Measurements from ENCODE around the gene TEKTIP1.
"Not testable (repeated sequence)": the region's sequence is repeated elsewhere in the genome, so short reads cannot be mapped to it uniquely, and the experiment has no call there.

Gene TEKTIP1

GRCh38 chr19:3563709-3564524 is 24.9 kb downstream of the TEKTIP1 start:
- DNase-seq = no peak

DNA sequence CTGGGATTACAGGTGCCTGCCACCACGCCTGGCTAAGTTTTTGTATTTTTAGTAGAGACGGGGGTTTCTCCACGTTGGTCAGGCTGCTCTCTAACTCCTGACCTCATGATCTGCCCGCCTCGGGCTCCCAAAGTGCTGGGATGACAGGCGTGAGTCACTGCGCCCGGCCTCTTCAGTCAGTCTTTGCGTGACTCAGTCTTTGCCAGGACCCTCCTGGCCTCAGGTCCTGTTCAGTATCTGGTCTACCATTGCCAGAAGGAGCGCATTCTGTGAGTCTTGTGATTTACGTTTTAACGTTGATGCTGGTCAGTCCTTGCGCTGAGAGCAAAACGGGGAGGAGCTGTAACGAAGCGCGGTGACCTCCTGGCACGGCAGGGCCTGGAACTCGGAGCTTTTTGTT is 26.2 kb downstream of the TEKTIP1 start:
- no peak for DNase-seq

- DNase-seq = not testable (repeated sequence)
Measured at GRCh38 chr19:3570042-3570441, 31.1 kb downstream of the TEKTIP1 start.

DNA sequence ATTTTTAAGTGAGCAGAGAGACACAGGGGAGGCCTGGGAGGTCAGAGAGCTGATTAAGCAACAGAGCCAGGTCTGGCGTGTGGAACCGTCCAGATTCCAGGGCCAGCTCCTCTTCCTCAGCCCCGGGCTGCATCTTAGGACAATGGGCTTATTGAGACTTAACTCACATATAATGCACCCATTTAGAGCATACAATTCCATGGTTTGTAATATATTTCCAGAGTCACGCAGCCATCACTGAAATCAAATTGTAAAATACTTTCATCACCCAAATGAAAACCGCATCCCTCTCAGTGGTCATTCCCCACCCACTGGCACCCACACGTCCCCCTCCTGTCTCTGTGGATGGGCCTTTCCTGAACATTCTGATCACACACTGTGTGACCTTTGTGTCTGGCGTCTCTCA is 31.6 kb downstream of the TEKTIP1 start:
- DNase-seq = no peak

DNA sequence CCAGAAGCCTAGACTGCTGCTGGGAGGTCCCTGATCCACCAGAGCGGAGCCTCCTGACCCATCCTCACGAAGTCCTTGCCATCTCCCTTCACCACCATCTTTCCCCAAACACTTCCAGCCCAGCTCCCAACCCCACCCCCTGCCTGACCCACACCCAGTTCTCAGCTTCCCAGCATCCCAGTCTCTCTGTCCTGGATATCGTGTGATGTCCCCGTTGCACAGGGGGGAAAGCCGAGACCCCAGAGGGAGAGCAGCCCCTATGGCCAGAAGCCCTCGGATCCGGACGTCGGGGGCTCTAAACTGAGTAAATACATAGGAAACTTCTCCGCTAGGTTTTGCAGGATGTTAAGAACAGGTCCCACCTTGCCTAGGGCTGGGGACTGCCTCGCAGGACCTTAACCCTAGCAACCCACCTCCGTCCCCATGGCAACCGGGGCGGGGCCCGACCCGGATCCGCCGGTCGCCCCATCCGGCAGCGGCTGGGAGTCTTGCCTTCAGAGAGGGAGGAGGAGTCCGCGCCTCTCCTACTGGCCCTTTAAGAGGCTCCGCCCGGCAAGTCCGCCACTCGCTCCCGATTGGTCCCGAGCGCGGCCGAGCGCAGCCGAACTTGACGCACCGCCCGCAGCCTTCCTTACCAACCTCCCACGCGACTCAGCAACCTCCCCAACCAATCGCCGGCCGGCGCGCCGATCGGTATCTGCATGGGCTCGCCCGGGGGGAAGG is 33.3 kb downstream of the TEKTIP1 start:
- DNase-seq = peak; percentile 99 to 100

- no peak for DNase-seq
Measured at GRCh38 chr19:3572855-3573161, 33.8 kb downstream of the TEKTIP1 start, which contains the start of gene HMG20B. HMG20B (plus strand) TSS chr19:3572944; CDS start chr19:3573310, 366 bp downstream.

GRCh38 chr19:3573162-3573857 is 34.3 kb downstream of the TEKTIP1 start:
- peak; percentile 36 to 40 for DNase-seq

GRCh38 chr19:3573858-3574637 is 35.1 kb downstream of the TEKTIP1 start:
- DNase-seq = peak; percentile 82 to 95

GRCh38 chr19:3575260-3575741 is 36.3 kb downstream of the TEKTIP1 start:
- no peak for DNase-seq

DNA sequence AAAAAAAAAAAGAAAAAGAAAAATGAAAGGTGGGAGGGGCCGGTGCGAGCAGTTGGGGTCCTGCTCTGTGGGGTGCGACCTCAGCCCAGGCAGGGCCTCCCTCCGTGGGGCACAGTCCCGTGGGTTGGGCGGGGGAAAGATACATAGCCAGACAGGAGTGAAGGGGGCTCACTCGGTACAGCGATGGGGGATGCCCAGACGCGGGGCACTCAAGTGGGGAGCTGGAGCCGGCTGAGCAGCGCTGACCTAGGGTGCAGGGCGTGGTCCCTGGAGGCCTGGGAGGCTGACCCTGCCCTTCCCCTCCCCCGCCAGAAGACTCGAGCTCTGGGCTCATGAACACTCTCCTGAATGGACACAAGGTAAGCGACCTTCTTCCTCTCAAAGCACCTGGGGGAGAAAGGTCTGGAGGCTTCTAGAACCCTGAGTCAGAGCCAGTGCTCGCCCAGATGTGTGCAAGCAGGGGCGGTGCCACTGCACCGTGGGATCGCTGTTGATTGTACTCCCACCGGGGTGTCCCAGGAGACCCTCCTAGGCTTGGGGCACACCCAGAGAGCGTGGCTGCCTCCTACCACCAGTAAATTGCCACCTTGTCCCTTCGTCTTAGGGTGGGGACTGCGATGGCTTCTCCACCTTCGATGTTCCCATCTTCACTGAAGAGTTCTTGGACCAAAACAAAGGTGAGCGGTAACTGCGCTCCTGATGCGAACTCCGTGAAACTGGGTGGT is 37.1 kb downstream of the TEKTIP1 start:
- DNase-seq = no peak

DNA sequence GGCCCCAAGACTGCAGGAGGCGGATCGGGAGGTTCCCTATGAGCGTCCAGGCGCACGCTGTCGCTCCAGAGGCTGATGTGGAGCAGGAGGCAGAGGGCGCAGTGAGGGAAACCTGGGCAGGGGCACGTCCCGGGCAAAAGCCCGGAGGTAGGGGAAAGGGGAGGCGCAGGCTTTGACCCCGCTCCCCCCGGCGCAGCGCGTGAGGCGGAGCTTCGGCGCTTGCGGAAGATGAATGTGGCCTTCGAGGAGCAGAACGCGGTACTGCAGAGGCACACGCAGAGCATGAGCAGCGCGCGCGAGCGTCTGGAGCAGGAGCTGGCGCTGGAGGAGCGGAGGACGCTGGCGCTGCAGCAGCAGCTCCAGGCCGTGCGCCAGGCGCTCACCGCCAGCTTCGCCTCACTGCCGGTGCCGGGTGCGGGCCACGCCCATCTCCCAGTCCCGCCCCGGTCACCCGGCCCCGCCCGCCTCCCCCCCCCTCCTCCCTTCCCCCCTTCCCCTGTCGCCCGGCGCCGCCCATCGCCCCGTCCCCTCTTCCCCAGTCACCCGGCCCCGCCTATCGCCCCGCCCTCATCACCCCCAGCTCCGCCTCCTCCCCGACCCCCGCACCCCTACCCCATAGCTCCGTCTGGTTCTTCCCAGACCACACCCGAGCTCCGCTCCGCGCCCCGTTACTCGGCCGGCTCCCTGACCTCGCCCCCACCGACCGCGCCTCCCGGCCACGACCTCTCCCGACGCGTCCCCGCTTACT is 37.9 kb downstream of the TEKTIP1 start:
- no peak for DNase-seq

GRCh38 chr19:3577723-3578344 is 38.9 kb downstream of the TEKTIP1 start:
- no peak for DNase-seq

DNA sequence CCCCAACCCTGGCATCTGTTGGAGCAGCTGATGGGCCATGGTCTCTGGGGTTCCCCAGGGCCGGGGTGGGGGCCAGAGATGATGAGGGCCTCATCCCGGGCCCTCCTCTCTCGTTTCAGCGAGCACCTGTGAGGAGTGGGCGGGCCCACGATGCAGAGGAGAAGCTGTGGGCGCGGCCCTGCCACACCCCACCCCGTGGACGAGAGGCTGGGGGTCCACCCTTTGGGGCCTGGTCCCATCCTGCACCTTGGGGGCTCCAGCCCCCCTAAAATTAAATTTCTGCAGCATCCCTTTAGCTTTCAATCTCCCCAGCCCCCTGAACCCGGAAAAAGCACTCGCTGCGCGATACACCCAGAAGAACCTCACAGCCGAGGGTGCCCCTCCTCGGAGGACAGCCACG is 39.4 kb downstream of the TEKTIP1 start:
- DNase-seq = no peak

GRCh38 chr19:3580156-3580934 is 41.4 kb downstream of the TEKTIP1 start:
- no peak for DNase-seq

- not testable (repeated sequence) for DNase-seq
Measured at GRCh38 chr19:3581792-3582191, 42.8 kb downstream of the TEKTIP1 start.

DNA sequence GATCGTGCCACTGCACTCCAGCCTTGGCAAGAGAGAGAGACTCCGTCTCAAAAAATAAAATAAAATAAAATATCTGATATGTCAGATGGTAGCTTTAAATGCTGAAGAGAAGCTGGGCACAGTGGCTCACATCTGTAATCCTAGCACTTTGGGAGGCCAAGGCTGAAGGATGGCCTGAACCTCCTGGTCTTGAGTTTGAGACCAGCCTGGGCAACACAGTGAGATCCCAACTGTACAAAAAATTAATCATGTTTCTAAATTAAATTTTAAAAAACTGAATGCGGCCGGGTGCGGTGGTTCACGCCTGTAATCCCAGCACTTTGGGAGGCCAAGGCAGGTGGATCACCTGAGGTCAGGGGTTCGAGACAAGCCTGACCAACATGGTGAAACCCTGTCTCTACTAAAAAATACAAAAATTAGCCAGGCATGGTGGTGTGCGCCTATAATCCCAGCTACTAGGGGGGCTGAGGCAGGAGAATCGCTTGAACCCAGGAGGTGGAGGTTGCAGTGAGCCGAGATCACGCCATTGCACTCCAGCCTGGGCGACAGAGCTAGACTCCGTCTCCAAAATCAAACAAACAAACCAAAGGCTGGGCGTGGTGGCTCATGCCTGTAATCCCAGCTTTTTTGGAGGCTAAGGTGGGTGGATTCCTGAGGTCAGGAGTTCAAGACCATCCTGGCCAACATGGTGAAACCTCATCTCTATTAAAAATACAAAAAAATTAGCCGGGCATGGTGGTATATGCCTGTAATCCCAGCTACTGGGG is 45.2 kb downstream of the TEKTIP1 start:
- not testable (repeated sequence) for DNase-seq

GRCh38 chr19:3585301-3586126 is 46.5 kb downstream of the TEKTIP1 start, which contains the start of gene GIPC3:
GIPC3 (plus strand) TSS chr19:3585478; CDS start chr19:3585598, 120 bp downstream.
- DNase-seq = no peak

DNA sequence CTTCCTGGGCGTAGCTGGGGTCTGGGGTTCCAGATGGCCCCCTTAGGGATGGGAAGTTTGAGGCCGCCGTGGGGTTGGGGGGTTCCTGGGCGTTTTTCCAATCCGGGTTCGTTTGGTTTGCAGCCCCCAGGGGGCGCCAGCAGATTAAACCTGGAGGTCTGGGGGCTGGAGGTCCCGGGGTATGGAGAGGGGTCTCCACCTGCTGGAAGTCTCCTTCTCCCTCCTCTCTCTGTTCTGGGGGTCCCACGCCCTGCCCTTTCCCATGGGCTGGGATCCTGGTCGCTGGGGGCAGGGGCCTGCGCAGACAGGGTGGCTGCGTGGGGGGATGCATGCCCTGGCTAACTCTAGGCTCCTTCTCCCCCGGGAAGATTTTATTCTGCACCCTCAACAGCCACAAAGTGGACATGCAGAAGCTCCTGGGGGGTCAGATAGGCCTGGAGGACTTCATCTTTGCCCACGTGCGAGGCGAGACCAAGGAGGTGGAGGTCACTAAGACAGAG is 47.2 kb downstream of the TEKTIP1 start:
- DNase-seq = peak; percentile 54 to 60

Measured in stimulated activated CD4-positive, alpha-beta T cell treated with anti-CD3 and anti-CD28 coated beads, Interleukin-2, amount 100 ng/mL, for 24 hours (primary cell).